Ovary (tissue), 3 donors: ENCODE results near the gene RNF123.
"Not testable (repeated sequence)": the region's sequence is repeated elsewhere in the genome, so short reads cannot be mapped to it uniquely, and the experiment has no call there.

ENCODE experiments used
- EP300 ChIP-seq: sonication (generic); formaldehyde crosslinking; IDR thresholded peaks from one replicate; pipeline ENCODE4 v1.6.1; 2017; ENCODE audit warnings: antibody characterized with exemption
- POLR2A ChIP-seq: fragments of 450-650 bp; IDR thresholded peaks from one replicate; pipeline ENCODE4 v1.6.1; 2017; ENCODE audit warnings: antibody characterized with exemption, mild to moderate bottlenecking, moderate library complexity
- TF ChIP-seq, protein P1 (sequence below), 3 donors: fragments of 450-650 bp in 2 of 3; fragments of 200-600 bp in 1 of 3; IDR thresholded peaks; one replicate each; pipeline versions ENCODE4 v1.5.1 to v1.8.0; 2016 to 2022; ENCODE audit warnings: antibody characterized with exemption in 3 of 3, mild to moderate bottlenecking in 1 of 3
- donor health status: DM: no; HTN: no; CAD: no.

GRCh38 chr3:49694409-49695070, 5.2 kb downstream of the RNF123 start:
- TF ChIP-seq, protein P1, sequence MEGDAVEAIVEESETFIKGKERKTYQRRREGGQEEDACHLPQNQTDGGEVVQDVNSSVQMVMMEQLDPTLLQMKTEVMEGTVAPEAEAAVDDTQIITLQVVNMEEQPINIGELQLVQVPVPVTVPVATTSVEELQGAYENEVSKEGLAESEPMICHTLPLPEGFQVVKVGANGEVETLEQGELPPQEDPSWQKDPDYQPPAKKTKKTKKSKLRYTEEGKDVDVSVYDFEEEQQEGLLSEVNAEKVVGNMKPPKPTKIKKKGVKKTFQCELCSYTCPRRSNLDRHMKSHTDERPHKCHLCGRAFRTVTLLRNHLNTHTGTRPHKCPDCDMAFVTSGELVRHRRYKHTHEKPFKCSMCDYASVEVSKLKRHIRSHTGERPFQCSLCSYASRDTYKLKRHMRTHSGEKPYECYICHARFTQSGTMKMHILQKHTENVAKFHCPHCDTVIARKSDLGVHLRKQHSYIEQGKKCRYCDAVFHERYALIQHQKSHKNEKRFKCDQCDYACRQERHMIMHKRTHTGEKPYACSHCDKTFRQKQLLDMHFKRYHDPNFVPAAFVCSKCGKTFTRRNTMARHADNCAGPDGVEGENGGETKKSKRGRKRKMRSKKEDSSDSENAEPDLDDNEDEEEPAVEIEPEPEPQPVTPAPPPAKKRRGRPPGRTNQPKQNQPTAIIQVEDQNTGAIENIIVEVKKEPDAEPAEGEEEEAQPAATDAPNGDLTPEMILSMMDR (IDR thresholded peaks at IDR 0.05) = not testable (repeated sequence)
- TF ChIP-seq EP300, POLR2A: not testable (repeated sequence)
